ENCODE measurements around the gene MED13L. TPM values are rescaled to one million over a fixed set of nuclear protein-coding genes. Genes with fewer than 3 reads are reported as not detected.

Gene MED13L
- polyA plus RNA-seq, 1 of the 3 experiments (the other 2 are of a cell fraction) = 17.1 TPM

DNA sequence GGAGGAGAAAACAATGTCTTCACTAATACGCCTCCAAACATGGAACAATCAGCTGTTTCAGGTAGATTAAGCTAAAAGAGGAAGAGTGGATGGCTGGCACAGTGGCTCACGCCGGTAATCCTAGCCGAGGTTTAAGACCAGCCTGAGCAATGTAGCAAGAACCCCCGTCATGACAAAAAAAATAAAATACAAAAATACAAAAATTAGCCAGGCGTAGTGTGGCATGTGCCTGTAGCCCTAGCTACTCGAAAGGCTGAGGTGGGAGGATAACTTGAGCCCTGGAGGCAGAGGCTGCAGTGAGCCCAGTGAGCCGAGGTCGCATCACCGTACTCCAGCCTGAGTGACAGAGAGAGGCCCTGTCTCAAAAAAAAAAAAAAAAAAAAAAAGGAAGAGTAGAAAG, 1.2 kb upstream of the MED13L start:
- no peaks in the 10 kb centered on the region for H3K9me2 ChIP-seq
- no peaks in the 10 kb centered on the region for H3K27me3 ChIP-seq (ENCODE audit: insufficient read depth)
- H3K4me1 ChIP-seq (ENCODE audit: control insufficient read depth in 1 of 2, insufficient read depth in 2 of 2, low read depth in 1 of 2, low read length in 1 of 2) = peaks cover 3 to 11% of the 10 kb centered on the region in 2 experiments; a peak in 3 of 4 replicates
- TF ChIP-seq, protein P1, sequence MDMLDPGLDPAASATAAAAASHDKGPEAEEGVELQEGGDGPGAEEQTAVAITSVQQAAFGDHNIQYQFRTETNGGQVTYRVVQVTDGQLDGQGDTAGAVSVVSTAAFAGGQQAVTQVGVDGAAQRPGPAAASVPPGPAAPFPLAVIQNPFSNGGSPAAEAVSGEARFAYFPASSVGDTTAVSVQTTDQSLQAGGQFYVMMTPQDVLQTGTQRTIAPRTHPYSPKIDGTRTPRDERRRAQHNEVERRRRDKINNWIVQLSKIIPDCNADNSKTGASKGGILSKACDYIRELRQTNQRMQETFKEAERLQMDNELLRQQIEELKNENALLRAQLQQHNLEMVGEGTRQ (IDR thresholded peaks at IDR 0.05; ENCODE audit: borderline replicate concordance, low read depth, low read length) = no peak
- no peak for TF ChIP-seq CHD2 (IDR thresholded peaks at IDR 0.05; ENCODE audit: low read length, partially characterized antibody)
- no peak for TF ChIP-seq POLR2AphosphoS5 (IDR thresholded peaks at IDR 0.05; ENCODE audit: low read depth, low read length)
- ChIA-PET POLR2A (no interaction called here), CTCF (interaction anchor here (0.6 to 1.9 kb wide), 14 partner anchors 8 to 425 kb away, joined by 3 to 6 read pairs (median 3); no protein-coding TSS in a partner anchor)
- peaks cover 30% of the 10 kb centered on the region for H4K20me1 ChIP-seq (ENCODE audit: insufficient read depth)
- peaks cover 32% of the 10 kb centered on the region for H3K79me2 ChIP-seq (ENCODE audit: insufficient read depth)
- H3K9me3 ChIP-seq = no peaks in the 10 kb centered on the region
- no peaks in the 10 kb centered on the region for H3K36me3 ChIP-seq (replicated peaks in 1 of 2; ENCODE audit: control insufficient read depth in 1 of 2, insufficient read depth in 2 of 2, low read length in 1 of 2)
- peaks cover 32% of the 10 kb centered on the region for H3F3A ChIP-seq (replicated peaks; ENCODE audit: insufficient read depth)
- H3K4me2 ChIP-seq = no peak overlapping the region
- no peak overlapping the region for H3K4me3 ChIP-seq (ENCODE audit: low read depth in 2 of 2, low read length in 1 of 2)
- no peak overlapping the region for H2AFZ ChIP-seq (ENCODE audit: low read depth)
- no peak overlapping the region for H3K27ac ChIP-seq (ENCODE audit: low read depth in 2 of 2, low read length in 1 of 2)
- DNase-seq = no peak
- no peak overlapping the region for H3K9ac ChIP-seq
- WGBS (ENCODE audit: low lambda C conversion rate) = 94% methylated on average over 10 of the region's 10 CpGs

DNA sequence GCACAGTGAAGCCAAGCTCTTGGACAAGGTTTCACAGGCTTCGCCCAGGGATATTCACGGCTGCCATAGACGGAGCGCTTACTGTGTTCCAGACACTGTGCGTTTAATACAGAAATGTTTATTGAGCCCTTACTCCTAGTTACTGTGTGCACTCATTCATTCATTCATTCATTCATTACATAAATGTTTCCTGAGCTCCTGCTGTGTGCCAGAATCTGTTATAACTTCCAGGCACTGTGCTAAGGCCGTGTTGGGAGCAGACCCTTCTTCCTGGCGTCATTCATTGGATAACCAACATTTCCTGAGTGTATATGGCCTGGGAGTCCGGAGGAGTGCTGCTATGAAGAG, 760 bp upstream of the MED13L start:
- H3K9me2 ChIP-seq = no peaks in the 10 kb centered on the region
- peak overlapping the region; percentile 54; the same call in 1 of the 2 replicates for H2AFZ ChIP-seq (ENCODE audit: low read depth)
- H3K27ac ChIP-seq (ENCODE audit: low read depth in 2 of 2, low read length in 1 of 2) = peak overlapping the region; percentile 50 to 76; a peak in 3 of 4 replicates
- H3K9ac ChIP-seq = peak overlapping the region; percentile 44; the same call in 1 of the 2 replicates
- no peak for DNase-seq
- H3K4me3 ChIP-seq (ENCODE audit: low read depth in 2 of 2, low read length in 1 of 2) = peak overlapping the region; percentile 40 to 56; a peak in 3 of 4 replicates
- POLR2A ChIA-PET = no interaction called here
- H3K79me2 ChIP-seq (ENCODE audit: insufficient read depth) = peaks cover 36% of the 10 kb centered on the region
- no peaks in the 10 kb centered on the region for H3K27me3 ChIP-seq (ENCODE audit: insufficient read depth)
- peaks cover 32% of the 10 kb centered on the region for H3F3A ChIP-seq (replicated peaks; ENCODE audit: insufficient read depth)
- WGBS (ENCODE audit: low lambda C conversion rate) = 82% methylated on average over 8 of the region's 8 CpGs
- CTCF ChIA-PET = interaction anchor here (0.6 to 1.9 kb wide), 15 partner anchors 8 to 430 kb away, joined by 3 to 6 read pairs (median 3); no protein-coding TSS in a partner anchor
- TF ChIP-seq, protein P2, sequence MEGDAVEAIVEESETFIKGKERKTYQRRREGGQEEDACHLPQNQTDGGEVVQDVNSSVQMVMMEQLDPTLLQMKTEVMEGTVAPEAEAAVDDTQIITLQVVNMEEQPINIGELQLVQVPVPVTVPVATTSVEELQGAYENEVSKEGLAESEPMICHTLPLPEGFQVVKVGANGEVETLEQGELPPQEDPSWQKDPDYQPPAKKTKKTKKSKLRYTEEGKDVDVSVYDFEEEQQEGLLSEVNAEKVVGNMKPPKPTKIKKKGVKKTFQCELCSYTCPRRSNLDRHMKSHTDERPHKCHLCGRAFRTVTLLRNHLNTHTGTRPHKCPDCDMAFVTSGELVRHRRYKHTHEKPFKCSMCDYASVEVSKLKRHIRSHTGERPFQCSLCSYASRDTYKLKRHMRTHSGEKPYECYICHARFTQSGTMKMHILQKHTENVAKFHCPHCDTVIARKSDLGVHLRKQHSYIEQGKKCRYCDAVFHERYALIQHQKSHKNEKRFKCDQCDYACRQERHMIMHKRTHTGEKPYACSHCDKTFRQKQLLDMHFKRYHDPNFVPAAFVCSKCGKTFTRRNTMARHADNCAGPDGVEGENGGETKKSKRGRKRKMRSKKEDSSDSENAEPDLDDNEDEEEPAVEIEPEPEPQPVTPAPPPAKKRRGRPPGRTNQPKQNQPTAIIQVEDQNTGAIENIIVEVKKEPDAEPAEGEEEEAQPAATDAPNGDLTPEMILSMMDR (IDR thresholded peaks at IDR 0.05) = no peak
- no peaks in the 10 kb centered on the region for H3K36me3 ChIP-seq (replicated peaks in 1 of 2; ENCODE audit: control insufficient read depth in 1 of 2, insufficient read depth in 2 of 2, low read length in 1 of 2)
- no peaks in the 10 kb centered on the region for H3K9me3 ChIP-seq
- peaks cover 34% of the 10 kb centered on the region for H4K20me1 ChIP-seq (ENCODE audit: insufficient read depth)
- H3K4me2 ChIP-seq = 0 out of 2 replicates have a peak overlapping the region, but pooled peaks have one; percentile 22
- H3K4me1 ChIP-seq (ENCODE audit: control insufficient read depth in 1 of 2, insufficient read depth in 2 of 2, low read depth in 1 of 2, low read length in 1 of 2) = peaks cover 3 to 15% of the 10 kb centered on the region in 2 experiments; a peak in 3 of 4 replicates

DNA sequence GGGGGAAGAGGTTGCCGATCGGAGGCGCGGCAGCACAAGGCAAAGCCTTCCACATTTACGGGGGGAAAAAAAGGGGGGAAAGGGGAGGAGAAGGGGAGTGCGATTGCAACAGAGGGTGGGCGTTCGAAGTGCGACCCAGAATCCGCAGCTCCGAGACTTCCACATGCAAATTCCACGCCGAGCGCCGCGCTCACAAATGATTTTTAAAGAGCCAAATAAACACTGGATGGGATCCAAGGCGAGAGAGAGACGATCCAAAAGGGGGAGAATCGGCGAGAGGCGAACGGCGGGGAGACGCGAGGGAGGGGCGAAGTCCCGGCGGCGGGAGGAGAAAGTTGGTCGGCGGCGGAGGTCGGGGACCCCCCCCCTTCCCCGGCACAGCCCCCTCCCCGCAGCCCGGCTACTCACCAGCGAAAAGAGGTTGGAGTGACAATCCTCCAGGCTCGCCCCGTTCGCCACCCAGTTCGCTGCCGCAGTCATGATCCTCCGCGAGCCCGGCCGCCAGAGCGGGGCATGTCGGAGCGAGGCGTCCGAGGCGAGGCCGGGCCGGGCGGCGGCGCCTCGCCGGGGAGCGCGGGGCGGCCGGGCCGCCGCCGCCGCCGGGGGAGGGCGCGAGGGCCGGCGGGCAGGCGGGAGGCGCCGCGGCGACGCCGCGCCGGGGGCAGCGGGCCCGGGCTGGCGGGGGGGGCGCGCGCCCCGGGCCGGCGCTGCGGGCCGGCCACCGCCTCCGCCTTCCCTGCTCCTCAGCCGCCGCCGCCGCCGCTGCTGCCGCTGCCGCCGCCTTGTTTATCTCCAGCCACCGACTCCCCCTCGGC, 634 bp downstream of the MED13L start:
- H3K27ac ChIP-seq (ENCODE audit: low read depth in 2 of 2, low read length in 1 of 2) = peak overlapping the region; percentile 80 to 86
- POLR2A ChIA-PET = interaction anchor here (0.6 to 0.7 kb wide), 2 partner anchors 24 to 244 kb away, joined by 3 read pairs; no protein-coding TSS in a partner anchor
- DNase-seq = peak; percentile 81

More for the DNA sequence above, 634 bp downstream of the MED13L start:
- Histone ChIP-seq H3K4me1 (ENCODE audit: control insufficient read depth in 1 of 2, insufficient read depth in 2 of 2, low read depth in 1 of 2, low read length in 1 of 2) (peaks cover 3 to 17% of the 10 kb centered on the region in 2 experiments; a peak in 3 of 4 replicates), H3K79me2 (ENCODE audit: insufficient read depth) (peaks cover 50% of the 10 kb centered on the region), H3K27me3 (ENCODE audit: insufficient read depth) (no peaks in the 10 kb centered on the region), H2AFZ (ENCODE audit: low read depth) (0 out of 2 replicates have a peak overlapping the region, but pooled peaks have one; percentile 23), H3K36me3 (replicated peaks in 1 of 2; ENCODE audit: control insufficient read depth in 1 of 2, insufficient read depth in 2 of 2, low read length in 1 of 2) (no peaks in the 10 kb centered on the region), H3K9me2 (no peaks in the 10 kb centered on the region), H4K20me1 (ENCODE audit: insufficient read depth) (peaks cover 48% of the 10 kb centered on the region), H3K4me3 (ENCODE audit: low read depth in 2 of 2, low read length in 1 of 2) (peak overlapping the region; percentile 80 to 93), H3K4me2 (peak overlapping the region; percentile 78), H3K9me3 (no peaks in the 10 kb centered on the region), H3F3A (replicated peaks; ENCODE audit: insufficient read depth) (peaks cover 21% of the 10 kb centered on the region), H3K9ac (peak overlapping the region; percentile 88)
- TF ChIP-seq MXI1 (IDR thresholded peaks at IDR 0.05; ENCODE audit: low read depth, low read length) (peak; percentile 6; the same call in 1 of the 2 replicates), NFIC (IDR thresholded peaks at IDR 0.05; ENCODE audit: borderline replicate concordance) (peak; percentile 69)
- TF ChIP-seq, protein P3, sequence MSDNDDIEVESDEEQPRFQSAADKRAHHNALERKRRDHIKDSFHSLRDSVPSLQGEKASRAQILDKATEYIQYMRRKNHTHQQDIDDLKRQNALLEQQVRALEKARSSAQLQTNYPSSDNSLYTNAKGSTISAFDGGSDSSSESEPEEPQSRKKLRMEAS (IDR thresholded peaks at IDR 0.05; ENCODE audit: low read depth) = peak; percentile 36; the same call in 1 of the 2 replicates
- TF ChIP-seq, protein P2 (IDR thresholded peaks at IDR 0.05) = no peak
- CTCF ChIA-PET = interaction anchor here (0.6 to 1.9 kb wide), 21 partner anchors 10 to 1984 kb away, joined by 3 to 8 read pairs (median 4); no protein-coding TSS in a partner anchor
- WGBS (ENCODE audit: low lambda C conversion rate) = under 1% methylated on average over 34 of the region's 104 CpGs

Data from SK-N-SH (cell line).